ENCODE data around the gene LIMK2.

The LIMK2 gene

DNA sequence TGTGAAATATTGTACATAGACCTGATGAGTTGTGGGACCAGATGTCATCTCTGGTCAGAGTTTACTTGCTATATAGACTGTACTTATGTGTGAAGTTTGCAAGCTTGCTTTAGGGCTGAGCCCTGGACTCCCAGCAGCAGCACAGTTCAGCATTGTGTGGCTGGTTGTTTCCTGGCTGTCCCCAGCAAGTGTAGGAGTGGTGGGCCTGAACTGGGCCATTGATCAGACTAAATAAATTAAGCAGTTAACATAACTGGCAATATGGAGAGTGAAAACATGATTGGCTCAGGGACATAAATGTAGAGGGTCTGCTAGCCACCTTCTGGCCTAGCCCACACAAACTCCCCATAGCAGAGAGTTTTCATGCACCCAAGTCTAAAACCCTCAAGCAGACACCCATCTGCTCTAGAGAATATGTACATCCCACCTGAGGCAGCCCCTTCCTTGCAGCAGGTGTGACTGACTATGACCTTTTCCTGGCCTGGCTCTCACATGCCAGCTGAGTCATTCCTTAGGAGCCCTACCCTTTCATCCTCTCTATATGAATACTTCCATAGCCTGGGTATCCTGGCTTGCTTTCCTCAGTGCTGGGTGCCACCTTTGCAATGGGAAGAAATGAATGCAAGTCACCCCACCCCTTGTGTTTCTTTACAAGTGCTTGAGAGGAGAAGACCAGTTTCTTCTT, 67.9 kb downstream of the LIMK2 start:
- TF ChIP-seq POLR2A (IDR thresholded peaks at IDR 0.05; ENCODE audit: low read depth, low read length), result no peak
- DNase-seq (ENCODE audit: insufficient read length, low spot score), result no peak
- FAIRE-seq, result no peak

DNA sequence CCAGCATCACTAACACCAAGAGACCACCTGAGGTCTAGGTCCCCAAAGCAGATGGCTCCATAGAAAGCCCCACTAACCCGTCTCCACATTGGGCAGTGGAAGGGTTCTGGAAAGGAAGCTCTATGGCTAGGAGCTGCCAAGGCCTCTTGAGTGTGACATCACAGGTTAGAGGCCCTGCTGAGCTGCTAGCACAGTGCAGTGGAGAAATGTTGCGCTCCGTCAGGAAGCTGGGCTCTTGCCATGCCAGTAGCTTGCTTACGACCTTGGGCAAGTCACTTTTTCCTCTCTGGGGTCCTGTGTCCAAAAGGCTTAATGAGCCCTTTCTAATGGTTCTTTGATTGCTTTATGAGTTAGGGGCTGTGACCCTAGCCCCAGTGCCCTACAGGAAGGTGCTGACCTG, 69.6 kb downstream of the LIMK2 start:
- DNase-seq (ENCODE audit: insufficient read length, low spot score), result no peak
- TF ChIP-seq POLR2A (IDR thresholded peaks at IDR 0.05; ENCODE audit: low read depth, low read length), result no peak
- no peak for FAIRE-seq

DNA sequence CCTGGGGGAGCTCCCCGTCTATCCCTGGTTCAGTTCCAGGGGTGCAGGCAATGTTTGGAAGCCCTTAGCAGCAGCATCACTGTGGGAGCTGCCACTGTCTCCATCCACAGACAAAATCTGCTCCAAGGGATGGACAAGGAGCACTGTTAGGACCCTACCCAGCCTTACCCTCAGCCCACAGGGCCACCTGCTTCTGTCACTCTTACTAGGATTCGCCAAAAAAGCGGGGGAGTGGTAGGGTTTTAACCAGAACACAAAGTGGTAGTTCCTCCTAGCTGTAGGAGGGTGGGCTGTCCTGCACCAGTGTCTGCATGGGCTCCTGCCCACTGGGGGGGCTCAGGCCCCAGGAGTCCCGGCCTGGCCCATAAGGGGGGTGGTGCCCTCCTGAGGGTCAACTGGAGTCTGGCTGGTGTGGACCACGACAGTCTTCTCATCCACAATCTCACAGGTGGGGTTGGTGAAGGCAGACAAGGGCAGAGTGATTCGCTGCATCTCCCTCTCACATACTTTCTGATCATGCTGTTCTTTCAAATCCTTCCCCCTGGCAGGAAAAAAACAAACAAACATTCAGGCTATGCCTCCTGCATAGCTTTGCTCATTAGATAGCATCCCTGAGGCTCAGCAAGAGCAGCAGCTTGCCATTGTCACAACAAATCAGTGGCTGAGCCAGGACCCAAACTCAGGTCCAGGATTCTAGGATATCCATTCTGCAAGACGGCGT, 70.8 kb downstream of the LIMK2 start:
- FAIRE-seq, result no peak
- no peak for DNase-seq (ENCODE audit: insufficient read length, low spot score)
- no peak for TF ChIP-seq POLR2A (IDR thresholded peaks at IDR 0.05; ENCODE audit: low read depth, low read length)

DNA sequence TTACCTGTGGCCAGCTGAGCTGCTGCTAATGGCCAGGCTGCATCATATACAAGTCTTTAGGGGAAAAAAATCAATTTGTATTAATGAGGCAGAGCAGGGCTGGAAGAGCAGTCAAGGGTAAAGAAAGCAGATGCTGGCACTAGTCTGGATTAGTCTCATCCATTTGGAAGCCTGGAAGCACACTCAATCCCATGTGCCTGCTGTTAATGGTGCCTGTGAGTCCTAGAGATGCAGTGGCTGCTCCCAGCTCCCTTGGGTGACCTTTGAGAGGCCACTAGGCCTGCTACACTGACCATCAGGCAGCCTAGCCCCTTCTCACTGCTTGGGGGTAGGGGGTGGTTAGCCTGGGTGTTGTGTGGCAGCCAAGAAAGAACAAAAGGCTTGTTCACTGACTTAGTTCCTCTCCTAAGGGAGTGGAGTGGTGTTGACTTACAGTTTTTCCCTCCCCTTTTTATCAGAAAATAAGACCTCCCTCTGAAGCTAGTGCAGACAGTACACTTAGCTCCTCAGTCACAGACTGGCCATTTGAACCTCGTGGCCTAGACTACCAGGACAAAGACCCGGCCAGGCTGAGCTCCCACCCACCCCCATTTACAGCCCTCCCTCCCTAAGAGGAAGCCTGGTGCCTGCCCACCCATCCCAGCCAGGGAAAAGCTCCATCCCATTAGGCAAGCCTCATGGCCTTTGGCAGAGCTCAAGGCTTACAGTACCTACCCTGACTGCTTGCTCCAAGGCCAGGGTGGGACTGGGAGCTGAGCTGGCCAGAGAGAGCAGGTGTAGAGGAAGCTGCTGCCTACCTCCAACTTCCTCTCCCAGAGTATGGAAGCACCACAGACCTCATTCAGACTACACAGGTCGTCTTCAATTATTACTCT, 72.4 kb downstream of the LIMK2 start:
- DNase-seq (ENCODE audit: insufficient read length, low spot score) (no peak), FAIRE-seq (no peak)
- no peak for TF ChIP-seq POLR2A (IDR thresholded peaks at IDR 0.05; ENCODE audit: low read depth, low read length)

DNA sequence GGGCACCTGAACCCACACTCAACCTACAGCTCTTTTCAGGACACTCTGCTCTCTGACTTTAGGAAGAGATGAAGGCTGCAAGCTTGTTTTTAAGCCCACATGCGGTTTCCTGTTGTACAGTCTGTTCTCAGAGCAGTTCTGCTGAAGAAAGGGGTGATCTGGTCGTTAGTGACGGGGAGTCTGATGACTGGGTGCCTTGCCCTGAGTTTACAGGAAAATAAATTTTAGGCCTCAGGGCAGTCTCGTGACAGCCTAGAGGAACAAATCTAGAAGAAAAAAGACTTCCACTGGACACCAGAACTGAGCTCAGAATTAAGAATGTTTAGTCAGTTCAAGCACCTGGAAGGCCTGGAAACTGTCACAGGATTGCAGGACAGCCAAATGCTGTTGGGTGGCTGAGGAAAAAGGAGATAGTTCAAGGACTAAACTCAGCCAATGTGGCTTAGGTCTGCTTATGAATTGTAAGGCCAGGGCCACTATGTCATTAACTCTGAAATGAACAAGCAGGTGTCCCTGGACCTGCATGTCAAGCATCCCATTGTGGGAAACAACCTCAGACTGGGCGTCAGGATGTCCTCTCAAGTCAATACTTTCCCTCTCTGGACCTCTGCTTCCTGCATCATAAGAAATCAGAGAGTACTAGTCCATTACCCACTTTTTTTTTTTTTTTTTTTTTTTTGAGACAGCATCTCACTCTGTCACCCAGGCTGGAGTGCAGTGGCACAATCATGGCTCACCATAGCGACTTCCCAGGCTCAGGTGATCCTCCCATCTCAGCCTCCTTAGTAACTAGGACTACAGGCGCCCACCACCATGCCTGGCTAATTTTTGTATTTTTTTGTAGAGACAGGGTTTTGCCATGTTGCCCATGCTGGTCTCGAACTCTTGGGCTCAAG, 74.5 kb downstream of the LIMK2 start:
- no peak for TF ChIP-seq POLR2A (IDR thresholded peaks at IDR 0.05; ENCODE audit: low read depth, low read length)
- DNase-seq (ENCODE audit: insufficient read length, low spot score) (no peak), FAIRE-seq (no peak)

DNA sequence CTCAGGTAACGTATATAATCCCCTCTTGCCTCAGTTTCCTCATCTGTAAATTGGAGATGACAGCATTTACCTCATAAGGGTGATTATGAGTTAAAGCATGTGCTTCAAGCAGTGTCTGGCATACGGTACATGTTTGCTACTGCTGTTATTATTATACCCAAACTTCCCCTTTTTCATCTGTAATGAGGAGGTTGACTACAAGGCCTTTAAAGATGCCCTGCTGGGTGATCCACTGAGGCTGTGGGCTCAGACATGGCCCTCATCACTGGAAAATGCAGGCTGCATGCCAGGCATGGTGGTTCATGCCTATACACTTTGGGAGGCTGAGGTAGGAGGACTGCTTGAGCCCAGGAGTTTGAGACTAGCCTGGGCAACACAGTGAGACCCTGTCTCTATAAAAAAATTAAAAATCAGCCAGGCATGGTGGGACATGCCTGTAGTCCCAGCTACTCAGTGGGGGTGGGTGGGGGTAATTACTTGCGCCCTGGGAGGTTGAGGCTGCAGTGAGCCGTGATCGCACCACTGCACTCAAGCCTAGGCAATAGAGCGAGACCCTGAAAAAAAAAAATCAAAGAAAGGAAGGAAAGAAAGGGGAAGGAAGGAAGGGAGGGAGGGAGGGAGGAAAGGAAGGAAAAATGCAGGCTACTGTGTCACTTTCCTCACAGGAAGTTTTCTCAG, 75.9 kb downstream of the LIMK2 start:
- FAIRE-seq (no peak), DNase-seq (ENCODE audit: insufficient read length, low spot score) (no peak)
- no peak for TF ChIP-seq POLR2A (IDR thresholded peaks at IDR 0.05; ENCODE audit: low read depth, low read length)

DNA sequence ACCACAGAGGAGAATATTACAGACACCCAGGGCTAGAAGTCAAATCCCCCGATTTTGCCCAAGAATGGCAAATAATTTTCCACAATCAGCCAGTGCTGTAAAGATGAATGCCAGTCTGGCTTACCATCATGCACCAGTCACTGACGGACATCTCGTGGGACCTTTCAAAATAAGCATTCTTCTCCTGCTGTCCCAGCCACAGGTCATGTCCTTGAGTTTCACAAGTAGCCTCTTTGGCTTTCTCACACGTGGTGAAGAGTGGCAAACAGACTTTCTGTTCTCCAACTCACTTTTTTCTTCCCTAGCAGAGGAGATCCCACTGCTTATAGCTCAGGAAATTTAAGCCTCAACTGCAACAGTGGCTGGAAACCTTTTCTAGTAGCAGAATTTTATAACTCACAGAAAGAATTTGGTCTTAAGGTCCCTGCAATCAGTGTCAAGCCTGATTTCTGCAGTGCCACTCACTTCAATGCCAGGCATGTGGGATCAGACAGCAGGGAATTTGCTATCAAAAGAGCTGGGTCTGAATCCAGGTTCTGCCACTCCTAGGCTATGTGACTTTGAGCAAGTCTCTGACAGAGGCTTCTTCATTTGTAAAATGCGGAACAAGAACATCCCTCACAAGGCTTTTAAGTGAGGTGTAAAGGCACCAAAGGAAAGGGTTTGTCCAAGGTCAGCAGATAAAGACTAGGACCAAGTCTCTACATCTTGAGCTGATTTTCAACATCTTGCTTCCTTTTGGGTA, 76.6 kb downstream of the LIMK2 start:
- no peak for TF ChIP-seq POLR2A (IDR thresholded peaks at IDR 0.05; ENCODE audit: low read depth, low read length)
- DNase-seq (ENCODE audit: insufficient read length, low spot score), result no peak
- FAIRE-seq, result no peak

DNA sequence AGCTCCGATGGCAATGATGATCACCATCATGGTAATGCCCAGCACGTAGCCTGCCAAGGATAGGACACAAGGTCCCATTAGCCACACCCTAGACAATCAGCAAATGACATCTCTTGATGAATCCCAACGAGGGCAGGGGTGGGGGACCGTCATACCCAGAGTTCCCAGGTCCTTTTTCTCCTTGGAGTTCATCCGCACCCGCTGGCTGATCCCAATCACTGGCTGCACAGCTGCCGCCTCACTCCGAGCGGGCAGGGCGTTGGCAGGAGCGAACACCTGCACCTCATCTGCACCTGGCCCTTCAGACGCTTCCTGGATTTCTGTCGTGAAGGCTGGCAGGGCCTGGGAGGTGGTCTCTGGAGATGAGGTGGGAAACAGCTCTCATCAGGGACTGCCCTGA, 77.2 kb downstream of the LIMK2 start:
- FAIRE-seq (no peak), DNase-seq (ENCODE audit: insufficient read length, low spot score) (no peak)
- TF ChIP-seq POLR2A (IDR thresholded peaks at IDR 0.05; ENCODE audit: low read depth, low read length), result no peak

DNA sequence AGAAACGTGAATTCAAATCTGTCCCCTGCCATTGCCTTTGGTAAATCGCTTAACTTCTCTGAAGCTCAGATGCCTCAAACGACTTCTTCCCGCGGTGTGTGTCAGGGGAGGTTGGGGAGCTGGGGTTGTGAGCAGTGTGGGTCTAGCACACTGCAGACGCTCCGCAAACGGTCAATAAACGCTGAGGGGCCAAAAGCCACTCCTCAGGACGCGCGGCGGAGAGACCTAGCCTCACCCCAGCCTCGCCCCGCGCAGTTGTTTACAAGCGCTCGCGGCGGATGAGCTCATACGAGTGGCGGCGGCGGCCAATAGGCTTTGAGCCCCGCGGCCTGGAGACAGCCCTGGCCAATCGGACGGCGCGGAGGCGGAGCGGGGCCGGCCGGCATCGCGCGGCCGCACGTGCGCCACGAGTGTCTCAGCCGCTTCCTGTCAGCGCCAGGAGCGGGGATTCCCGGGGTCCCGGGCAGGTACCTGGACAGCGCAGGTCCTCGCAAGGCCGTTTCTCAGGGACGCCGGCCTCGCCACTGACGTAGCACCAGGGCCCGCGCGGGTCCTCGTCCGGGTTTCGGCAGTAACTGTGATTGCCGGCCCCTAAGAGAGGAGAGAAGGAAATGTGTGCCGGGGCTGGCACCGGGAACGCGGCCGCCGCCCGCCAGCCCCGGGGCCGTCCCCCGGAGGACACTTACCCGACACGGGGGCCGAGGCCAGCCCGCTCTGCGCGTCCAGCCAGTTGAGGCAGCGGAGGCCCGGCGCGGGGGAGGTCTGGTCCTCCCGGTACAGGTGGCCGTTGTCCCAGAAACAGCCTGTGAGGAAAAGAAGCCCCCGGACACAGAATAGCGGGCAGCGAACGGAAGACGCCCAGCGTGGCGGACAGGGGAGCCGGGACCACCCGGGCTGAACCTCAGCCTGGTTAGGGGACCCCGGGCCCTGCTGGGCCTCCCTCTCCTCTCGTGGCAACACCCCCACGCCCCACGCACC, 78.7 kb downstream of the LIMK2 start:
- peak; percentile 85 for DNase-seq (ENCODE audit: insufficient read length, low spot score)
- no peak for FAIRE-seq
- TF ChIP-seq POLR2A (IDR thresholded peaks at IDR 0.05; ENCODE audit: low read depth, low read length), result no peak

DNA sequence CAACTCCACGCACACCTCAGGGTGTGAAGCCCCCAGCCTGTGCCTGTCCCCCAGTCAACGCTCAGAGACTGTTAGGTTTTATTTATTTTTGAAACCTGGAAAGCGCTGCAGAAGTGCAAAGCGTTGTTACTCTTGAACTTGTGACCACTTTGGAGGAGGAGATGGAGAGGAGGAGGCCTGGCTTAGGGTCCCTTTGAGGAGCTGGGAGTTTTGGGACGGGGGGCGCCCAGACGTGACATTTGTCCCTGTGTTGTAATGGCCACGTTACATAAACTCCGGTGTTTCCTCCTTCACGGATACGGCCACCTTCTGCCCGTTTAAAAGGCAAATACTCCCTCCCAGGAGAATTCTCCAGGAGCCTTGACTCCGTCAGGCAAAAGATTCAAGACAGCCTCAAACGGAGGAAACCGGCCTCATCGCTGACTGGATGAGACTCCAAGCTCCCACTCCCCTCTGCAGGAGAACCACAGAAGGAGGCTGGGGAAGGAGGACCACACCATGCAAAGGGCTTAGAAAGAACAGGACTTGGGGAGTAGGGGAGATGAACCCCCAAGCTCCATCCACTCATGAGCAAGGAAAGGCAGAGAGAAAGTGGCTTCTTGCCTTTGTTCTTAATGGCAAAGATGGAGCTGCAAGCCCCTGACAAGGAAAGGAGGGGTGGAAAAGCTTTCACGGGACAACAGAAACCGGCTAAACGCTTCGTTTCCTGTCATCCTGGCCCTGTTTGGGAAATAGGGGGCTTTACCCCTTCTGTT, 79.6 kb downstream of the LIMK2 start:
- no peak for TF ChIP-seq POLR2A (IDR thresholded peaks at IDR 0.05; ENCODE audit: low read depth, low read length)
- DNase-seq (ENCODE audit: insufficient read length, low spot score), result no peak
- FAIRE-seq, result no peak
